Hematopoietic multipotent progenitor cell treated with erythropoietin and hydrocortisone succinate and interleukin-3 and kit ligand, for 17 days (in vitro differentiated cells): Measurements from ENCODE around the gene LRRC74A.

ENCODE experiments used
- DNase-seq: peaks from one replicate; pipeline ENCODE4 v3.0.0-alpha.2; 2015; ENCODE audit warnings: low spot score

LRRC74A gene

GRCh38 chr14:76810525-76810924, 15.7 kb upstream of the LRRC74A start:
- DNase-seq: no peak

GRCh38 chr14:76810953-76811400, 15.2 kb upstream of the LRRC74A start:
- peak; percentile 32 for DNase-seq

GRCh38 chr14:76811561-76811960, 14.6 kb upstream of the LRRC74A start:
- DNase-seq: peak; percentile 9

GRCh38 chr14:76812093-76812421, 14.2 kb upstream of the LRRC74A start:
- DNase-seq: no peak

- DNase-seq: peak; percentile 95
Measured at GRCh38 chr14:76812422-76813383, 13.5 kb upstream of the LRRC74A start, which contains the start of gene ANGEL1. TSS of gene ANGEL1 (minus strand) at chr14:76812882. CDS start at chr14:76812827, 55 bp downstream.

- DNase-seq: no peak
Measured at GRCh38 chr14:76814726-76815645, 11.2 kb upstream of the LRRC74A start.

- DNase-seq: no peak
Measured at GRCh38 chr14:76820700-76821099, 5.5 kb upstream of the LRRC74A start.

DNA sequence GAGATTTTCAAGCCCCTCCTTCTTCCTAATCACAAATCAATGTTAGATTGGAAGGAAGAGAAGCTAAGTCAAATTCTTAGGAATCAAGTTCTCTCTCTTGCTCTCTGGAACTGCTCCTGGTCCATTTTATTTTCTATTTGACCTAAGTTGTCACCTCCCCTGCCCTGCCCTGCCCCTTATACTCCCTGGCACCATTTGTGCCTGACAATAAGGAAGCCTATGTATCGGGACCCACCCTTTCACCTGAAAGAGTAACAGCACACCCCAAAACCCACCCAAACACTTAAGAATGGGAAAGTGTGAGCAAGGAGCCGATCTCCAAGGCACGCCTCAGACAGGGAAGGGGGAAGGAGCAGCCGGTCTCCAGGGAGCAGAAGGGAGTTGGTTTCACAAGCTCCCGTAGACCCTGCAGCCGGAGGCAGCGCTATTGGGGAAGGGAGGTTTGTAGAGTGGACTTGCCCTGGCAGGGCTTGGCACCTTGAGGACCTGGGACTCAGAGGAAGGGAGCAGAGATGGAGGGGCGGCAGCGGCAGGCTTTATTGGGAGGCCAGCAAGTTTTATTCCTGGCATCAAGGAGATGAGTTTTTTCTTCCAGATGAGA, 1.6 kb downstream of the LRRC74A start:
- no peak for DNase-seq

DNA sequence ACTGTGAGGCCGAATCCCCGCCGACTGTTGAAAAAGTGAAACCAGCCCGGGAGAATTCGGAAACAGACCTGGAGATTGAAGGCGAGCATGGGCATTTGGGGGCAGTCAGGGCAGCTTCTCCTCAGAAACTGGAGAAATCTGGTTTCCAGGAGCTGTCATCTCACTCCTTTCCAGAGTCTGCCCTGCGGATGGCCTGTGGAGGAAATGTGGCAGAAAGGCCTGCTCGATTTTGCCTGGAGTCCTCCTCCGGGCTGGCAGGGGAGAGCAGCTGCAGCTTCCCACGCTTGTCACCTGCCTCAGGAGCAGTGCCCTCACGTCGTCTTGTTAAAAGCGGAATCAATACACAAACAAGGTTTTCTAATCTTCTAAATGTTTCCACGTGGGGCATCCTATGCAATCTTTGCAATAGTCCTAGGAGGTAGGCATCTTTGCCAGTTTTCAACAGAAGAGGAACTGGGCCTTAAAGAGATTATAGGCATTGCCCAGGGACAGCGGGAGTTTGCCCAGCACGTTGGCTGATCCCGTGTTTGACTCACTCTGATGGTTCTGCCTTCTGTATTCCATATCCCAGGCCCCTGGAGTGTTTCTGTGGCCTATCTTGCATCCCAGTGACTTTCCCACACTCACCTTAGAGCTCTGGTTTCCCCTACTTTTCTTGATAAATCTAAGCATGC, 2.3 kb downstream of the LRRC74A start:
- DNase-seq: no peak

DNA sequence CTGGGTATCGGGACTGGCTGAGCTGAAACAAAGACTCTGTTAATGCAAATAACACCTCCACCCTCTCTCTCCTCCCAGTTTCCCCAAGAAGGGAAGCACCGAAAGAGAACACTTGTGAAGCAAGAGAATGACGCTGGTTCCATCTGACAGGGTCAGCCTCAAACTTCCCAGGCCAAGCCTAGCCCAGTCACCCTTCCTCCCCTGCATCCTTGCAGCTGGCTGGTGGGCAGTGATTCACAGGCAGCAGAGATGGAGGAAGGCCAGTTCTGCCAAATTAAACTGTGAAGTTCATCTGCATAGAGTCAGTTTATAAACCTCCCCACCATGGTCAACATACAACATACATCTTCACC, 2.8 kb downstream of the LRRC74A start:
- no peak for DNase-seq

- DNase-seq: no peak
Measured at GRCh38 chr14:76829650-76830421, 3.6 kb downstream of the LRRC74A start.

GRCh38 chr14:76830556-76830955, 4.3 kb downstream of the LRRC74A start:
- DNase-seq: no peak

DNA sequence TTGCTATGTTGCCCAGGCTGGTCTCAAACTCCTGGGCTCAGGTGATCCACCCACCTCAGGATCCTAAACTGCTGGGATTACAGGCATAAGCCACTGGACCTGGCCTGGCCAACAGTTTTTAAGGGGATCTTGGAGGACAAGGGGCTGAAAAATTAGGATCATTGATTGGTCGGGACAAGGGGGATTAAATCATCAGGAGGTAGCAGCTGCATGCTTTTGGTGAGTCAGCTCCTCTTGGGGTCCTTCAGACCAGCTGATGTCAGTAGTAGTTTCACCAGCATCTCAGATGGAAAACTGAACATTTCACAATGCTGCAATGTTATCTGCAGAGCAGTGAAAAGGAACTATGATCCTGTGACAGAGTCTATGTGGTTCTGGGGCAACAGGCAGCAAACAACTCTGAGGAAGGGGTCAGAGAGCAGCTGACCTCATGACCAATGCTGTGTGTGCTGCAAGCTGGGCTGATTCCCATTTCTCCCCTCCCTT, 6.3 kb downstream of the LRRC74A start:
- DNase-seq: no peak

DNA sequence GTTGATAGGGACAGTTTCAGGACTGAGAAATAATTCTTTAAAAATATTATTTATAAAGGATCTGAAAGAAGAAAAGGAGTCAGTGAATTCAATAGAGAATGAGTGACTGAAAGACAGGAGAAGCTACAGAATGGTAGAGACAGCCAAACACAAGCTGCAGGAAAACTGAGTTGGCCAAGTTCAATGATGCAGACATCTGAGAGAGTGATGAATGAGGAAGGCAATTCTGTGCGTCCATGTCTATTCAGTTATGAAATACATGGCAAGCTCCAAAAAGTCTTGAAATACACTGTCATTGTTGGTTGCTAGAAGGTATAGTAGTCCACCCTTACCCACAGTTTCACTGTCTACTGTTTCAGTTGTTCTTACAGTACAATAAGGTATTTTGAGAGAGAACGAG, 6.8 kb downstream of the LRRC74A start:
- no peak for DNase-seq

GRCh38 chr14:76834241-76834661, 8.0 kb downstream of the LRRC74A start:
- DNase-seq: no peak

- DNase-seq: no peak
Measured at GRCh38 chr14:76836029-76836630, 9.9 kb downstream of the LRRC74A start.

GRCh38 chr14:76837524-76837923, 11.3 kb downstream of the LRRC74A start:
- DNase-seq: no peak

- DNase-seq: no peak
Measured at GRCh38 chr14:76842414-76842813, 16.2 kb downstream of the LRRC74A start.

GRCh38 chr14:76844223-76844622, 18.0 kb downstream of the LRRC74A start:
- DNase-seq: no peak

GRCh38 chr14:76846331-76847047, 20.3 kb downstream of the LRRC74A start:
- no peak for DNase-seq
